CD4-positive, alpha-beta T cell treated with Interleukin-15 for 4 hours (primary cell): Measurements from ENCODE around the gene MFNG.

Experiments used
- DNase-seq: peaks from one replicate; pipeline ENCODE4 v3.0.0-alpha.2; 2020; ENCODE audit warnings: low spot score

Gene MFNG

DNA sequence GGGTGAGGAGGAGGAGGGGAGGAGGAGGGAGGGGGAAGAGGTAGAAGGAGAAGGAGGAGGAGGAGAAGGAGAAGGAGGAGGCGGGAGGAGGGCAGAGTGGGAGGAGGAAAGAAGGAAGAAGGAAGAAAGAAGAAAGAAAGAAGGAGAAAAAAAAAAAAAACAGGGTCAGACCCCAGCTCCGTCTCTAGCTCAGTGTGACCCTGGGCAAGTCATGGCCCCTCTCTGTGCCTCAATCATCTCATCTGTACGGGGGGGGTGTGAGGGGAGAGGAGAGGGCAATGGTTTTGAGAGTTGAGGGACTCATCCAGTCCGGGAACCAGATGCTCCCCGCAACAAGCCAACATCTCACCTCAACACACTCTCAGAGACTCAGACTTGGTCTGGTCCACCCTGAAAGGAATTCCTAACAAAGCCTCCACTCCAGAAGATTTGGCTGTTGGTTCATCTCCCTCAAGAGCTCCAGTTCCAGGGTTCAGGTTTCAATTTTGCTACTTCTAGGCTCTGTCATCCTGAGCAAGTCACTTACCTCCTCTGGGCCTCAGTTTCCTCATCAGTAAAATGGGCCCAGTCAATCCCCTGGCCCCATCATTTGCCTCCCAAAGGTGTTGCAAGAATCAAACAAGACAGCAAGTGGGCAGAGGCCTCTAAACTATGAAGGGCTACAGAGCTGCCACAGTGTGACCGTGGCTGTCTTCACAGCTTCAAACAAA is 25.4 kb upstream of the MFNG start:
- DNase-seq = no peak

DNA sequence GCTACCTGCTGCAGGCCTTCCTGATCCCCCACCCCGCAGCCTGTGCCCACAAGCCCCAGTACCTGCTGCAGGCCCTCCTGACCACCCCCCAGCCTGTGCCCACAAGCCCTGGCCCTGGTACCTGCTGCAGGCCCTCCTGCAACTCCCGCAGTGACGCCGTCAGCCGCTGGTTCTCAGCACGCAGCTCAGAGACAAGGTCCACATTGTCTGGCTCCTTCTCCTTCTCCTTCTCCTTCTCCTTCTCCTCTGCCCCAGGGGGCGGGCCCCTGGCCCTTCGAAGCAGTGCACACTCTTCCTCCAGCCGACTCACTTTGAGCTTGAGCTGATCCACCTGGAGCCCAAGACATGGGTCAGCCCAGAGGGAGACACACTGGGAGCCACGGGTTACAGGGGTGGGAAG is 23.9 kb upstream of the MFNG start:
- DNase-seq = no peak

DNA sequence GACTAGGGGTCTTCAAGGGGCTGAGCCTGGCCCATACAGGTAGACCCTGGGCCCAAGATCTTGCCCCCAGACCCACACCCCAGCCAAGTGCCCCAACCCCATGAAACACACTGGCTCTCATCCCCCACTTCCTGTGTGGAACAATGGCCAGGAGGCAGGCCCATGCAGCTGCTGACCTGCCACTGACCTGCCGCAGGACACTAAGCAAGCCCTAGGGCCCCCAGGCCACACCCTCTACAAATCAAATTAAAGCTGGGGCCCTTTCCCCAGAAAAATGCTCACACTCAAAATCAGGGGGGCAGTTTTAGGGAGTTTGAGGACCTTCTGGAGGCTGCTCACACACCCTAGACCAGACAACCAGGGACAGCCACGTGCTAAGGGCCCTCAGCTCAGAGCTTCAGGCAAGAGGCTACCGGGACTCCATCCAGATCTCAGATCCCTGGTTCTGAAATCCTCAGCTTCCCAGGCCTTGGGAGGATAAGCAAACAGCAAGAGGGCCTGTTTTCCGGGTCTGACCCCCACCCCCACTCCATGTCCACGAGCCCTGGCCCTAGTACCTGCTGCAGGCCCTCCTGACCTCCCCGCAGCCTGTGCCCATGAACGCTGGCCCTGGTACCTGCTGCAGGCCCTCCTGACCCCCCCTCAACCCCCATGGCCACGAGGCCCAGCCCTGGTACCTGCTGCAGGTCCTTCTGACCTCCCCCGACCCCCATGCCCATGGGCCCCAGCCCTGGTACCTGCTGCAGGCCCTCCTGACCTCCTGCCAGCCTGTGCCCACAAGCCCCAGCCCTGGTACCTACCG is 23.1 kb upstream of the MFNG start:
- no peak for DNase-seq

DNA sequence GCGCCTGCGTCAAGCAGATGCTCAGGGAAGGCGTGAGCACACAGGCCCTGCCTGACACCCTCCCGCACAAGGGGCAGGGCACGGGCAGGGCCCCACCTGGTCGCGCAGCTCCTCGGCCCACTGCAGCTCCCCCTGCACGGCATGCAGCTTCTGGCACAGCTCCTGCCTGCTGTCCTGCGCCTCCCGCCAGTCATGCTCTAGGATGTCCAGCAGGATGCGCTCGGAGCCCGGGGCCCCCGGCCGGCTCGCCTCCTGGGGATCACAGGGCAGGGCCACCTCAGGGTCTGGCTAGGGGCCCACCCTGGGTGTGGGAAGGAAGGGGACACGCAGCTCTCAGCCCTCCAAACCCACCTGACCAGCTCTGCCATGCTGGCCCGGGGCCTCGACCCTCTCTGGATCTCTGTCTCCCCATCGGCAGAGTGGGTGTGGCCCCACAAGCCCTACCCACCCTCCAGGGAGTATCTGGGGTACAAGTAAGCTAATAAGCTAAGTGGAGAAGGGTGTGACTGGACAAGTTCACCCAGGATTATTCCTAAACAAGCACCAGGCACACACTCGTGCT is 22.3 kb upstream of the MFNG start:
- no peak for DNase-seq

DNA sequence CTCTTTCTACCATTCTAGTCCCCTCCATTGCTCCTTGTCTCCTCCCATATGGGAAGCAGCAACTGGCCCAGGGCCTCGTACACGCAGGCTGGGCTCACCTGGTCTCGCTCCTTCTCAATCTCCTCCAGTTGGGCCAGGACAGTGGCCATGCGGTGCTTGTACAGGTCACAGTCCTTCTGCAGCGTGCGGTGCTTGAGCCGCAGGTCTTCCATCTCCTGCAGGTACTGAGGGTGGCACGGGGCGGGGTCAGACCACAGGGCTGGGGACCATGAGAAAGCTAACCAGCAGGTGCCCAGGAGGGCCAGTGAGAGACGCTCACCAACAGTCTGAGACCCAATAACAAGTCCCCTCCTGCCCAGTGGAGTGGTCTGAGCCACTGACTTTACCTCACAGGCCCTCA is 21.5 kb upstream of the MFNG start:
- DNase-seq = no peak

DNA sequence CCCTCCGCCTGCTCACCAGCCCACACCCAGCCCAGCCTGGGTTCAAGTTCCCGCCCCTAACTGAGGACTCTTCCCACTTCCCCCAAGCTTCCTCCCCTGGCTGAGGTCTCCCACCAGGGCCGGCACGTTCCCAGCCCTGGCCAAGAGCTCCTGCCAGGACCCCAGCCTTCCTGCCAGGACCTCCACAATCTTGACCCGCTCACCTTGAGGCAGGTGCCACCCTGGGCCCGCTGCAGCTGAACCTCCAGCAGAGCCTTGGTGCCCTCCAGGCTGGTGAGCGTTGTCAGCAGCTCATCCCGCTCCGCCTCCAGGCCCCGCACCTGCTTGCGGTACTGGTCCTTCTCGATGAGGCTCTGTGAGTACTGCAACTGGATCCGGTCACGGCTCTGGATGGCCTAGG is 19.8 kb upstream of the MFNG start:
- no peak for DNase-seq

DNA sequence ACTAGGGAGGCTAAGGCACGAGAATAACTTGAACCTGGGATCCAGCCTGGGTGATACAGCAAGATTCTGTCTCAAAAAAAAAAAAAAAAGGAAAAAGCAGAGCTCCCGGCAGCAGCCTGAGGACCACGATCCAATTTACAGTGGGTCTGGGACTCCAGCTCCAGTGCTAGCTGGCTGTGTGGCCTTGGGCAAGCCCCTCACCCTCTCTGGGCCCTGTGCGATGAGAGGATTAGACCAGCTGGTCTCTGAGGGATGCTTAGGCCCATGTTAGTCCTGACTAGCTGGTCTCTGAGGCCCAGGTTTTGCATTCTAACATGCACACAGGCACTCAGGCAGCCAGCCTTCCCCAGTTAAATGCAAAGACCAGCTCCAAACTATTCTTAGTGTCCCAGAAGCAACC is 19.4 kb upstream of the MFNG start:
- DNase-seq = no peak

DNA sequence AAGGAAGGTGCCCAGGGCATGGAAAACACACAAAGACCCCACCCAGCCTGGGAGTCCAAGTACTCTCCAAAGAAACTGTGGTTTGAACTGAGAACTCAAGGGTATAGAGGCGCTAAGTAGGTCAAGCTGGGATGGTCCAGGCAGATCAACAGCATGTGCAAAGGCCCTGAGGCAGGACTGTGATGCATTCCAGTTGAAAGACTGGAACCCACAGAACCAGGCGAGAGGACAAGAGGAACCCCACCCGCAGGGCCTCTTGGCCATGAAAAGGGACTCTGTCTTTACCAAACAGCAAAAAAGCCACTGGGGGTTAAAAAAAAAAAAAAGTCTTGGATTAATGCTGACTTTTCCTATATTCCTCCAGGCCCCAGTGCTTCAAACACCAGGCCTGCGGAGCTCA is 18.8 kb upstream of the MFNG start:
- DNase-seq = no peak

DNA sequence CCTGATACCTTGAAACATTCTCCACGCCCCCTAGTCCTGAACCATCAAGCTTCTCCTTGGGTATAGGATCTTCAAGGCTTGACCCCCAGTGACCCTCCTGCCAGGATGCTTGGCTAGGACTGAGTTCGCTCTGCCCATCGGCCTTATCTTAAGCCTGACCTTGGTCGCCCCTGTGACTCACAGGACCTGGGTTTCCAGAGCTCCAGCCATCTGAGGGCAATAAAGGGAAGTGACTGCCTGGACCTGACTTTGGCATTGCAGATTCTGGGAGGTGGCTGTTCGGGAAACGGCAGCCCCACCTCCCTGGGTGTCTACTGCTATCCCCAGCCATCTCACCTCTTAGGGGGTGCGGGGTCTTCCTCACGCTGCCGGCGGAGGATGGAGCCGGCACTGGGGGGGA is 17.7 kb upstream of the MFNG start:
- no peak for DNase-seq

DNA sequence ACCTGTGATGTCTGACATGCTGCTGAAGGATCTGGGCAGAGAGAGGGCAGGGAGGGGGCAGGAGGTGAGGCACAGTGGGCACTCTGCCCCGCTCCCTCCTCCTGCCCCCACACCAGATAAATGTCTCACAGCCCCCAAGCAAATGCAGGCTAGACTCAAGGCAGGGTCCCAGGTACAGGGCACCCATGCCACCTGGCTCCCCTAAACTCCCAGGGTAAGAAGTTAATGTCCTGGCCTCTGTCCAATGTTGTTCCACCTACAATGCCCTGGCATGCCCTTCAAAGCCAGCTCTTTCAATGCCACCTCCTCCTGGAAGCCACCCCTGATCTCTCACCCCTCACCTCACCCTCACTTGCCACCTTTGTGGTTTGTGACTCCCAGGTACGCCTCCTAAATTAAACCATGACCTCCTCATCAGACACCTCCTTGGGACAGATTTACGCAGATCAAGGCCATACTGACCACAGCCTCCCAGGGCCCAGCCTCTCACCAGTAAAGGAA is 17.0 kb upstream of the MFNG start:
- DNase-seq = no peak

DNA sequence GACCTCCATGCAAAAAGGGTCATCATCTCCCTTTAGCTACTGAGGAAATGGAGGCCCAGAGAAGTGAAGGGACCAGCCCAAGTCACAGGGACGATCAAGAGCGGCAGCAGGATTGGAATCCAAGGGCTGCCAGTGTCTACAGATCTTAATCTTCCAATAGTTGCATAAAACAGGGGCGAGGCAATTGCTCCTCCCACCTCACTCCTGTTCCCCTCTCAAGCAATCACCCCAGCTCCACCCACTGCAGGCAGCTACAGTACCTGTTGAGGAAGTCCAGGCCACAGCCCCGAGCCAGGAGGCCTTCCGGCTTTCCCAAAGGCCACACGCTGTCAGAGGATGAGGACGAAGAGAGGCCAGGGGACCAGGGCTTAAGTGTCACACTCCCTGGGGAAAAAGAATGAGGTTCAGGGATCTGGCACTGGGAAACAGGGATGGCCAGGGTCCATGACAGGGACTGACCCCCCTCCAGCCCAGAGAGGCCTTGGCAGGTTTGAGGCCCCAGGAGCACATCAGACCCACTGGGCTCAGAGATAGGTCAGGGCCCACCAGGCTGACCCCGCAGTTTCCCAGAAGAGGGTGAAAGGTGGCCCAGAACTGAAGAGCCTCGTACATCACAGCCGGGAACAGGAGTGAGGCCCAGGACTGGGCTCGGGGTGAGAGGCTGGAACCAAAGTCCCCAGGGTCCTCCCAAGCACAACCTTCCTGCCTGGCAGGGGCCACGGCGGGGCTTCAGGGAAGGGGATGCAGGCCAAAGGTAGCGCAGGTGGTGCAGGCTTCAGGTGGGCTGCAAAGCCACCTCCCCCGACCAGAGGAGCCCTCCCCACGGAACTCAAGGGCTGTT is 16.4 kb upstream of the MFNG start:
- DNase-seq = no peak

DNA sequence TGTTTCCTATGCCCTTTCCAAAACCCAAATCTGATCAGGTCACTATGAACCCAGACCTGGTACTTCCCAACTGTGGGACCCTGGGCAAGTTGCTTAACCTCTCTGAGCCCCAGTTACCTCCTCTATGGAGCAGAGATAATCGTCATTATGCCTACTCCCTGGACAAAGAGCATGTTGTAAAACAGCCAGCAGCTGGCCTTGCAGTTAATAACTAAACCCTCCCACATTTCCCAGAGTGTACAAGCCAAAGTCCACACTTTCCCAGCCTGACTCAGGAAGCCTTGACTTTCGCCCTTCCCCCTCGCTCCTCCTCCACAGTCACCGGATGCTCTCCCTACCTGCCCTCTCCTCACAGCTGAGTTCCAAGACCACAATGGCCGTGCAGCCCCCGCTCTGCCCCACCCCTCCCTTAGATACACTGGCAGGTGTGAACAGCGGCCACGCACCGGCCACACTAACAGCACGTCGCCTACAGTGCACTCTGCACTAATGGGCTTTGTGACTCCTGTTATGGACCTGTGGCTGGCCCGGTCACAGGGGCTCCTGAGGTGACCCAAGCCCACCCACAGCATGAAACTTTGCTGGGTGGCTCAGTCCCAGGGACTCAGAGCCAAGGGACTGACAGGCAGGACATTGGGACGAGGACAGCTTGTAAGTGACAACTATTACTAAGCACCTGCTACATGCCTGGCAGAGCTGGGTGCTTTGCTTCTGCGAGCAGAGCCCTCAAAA is 15.6 kb upstream of the MFNG start:
- no peak for DNase-seq

DNA sequence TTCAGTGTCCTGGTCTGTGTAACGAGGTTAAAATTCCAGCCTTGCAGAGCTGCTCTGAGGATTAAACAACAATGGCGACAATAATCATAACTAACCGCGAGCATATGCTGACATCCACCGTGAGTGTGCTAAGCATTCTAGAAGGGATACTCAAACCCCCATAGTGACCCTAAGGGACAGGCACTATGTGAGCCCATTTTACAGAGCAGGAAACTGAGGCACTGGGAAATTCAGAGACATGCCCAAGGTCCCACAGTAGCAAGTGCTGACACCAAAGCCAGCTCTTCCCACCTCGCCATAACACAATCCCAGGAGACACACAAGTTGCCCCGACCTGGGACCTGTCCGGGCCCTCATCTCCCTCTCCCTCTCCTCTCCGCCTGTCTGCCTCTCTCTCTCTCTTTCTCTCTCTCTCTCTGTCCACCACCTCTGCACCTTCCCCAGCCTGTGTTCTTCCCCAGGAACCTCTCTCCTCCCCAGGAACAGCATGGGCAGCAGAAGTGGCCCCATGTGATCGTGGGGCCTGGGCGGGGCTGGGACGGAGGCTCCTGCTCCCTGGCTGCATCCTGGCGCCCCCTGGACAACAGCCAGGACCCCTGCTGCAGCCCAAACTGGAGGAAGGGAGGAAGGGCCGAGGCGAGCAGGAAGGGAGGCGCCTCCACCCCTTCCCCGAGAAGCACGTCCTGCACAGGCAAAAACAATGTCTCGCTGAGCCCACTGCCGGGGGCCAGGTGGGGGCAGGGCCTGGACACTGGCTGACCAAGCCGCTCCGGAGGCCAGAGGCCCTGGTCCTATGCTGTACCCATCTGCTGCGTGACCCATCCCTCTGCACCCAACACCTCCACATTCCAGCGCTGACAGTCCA is 14.8 kb upstream of the MFNG start:
- DNase-seq = no peak

DNA sequence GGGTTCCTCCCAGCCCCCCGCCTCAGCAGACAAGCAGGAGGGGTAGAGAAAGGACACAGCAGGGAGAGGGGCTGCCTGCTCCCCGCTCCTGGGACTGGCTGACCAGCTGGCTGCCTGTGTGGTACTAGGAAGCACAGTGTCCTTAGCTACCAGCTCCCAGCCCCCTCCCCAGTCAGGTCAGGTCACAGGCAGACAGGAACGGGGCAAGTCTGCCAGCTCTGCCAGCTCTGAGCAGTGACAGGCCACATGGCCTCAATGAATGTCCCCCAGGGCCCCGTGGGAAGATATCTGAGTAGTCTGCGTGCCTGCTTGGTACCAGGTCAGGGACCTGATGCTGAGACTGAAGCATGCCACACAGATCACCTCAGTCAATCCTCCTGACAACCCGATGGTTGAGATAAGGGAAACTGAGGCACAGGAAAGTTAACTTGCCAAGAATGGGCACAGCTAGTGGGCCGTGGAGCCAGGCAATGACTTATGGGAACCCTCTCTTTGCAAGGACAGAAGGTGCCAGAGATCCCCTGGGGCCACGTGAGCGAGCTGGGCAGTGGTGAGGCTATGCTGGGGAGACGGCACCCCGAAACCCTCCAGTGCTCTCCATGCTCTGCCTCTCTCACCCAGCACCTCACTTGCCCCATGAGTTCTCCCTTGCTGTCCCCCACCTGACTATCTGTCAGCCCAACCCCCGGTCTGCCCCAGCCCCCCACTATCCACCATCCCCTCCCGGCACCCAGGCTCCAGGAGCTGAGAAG is 13.8 kb upstream of the MFNG start:
- no peak for DNase-seq

DNA sequence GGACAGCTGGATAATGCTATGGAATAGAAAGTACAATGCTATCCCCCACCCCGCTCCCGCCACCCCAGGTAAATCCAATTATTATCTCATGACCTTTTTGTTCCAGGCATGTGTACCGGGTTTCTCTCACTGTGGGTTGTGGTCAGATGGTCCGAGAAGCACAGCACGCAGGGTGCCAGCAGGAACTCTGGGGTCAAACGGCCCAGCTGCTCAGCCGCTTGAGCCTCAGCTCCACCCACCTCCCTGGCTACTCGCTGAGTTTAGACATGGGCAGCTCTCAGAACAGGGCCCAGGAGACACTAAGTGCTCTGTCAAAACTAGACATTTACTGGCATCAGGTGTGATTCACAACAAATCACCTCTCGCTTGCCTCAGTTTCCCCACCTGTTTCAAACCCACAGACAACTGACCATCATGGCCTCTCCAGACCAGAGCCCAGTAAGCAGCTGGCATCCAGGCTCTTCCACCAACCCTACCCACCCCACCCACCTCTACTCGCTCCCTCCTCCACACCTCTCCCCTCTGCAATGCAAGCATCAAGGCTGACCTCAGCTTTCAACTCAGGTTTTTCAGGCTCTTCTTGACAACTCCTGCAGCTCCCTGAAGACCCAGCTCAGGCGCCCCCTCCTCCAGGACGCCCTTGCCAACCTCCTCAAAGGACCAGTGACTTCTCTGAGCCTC is 13.0 kb upstream of the MFNG start:
- DNase-seq = no peak

DNA sequence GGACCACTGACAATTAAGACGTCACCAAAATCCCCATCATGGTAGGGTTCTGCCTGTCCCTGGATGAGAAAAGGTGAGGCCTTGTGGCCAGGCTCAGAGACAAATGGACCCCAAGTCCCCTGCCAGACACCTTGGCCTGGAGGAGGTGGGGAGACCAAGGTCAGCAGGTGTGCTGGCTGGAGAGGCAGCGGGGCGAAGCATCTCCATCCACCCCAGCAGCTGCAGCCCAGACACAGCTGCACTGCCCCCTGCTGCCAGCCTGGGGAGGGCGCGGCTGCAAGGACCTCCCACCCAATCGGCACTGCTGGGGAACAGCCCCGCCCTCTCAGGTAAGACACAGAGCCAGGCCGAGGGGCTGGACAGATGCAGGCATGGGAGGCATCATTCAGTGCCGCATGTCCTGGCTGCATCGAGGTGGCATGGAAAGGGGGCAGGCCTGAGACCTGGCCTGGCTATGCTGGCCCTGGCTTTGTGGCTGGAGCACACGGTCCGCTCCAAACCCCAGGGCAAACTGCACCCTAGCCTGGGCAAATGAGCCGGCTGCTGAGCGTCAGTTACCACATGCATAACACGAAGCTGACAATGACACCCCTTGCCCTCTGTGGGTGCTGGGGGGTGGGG is 12.2 kb upstream of the MFNG start:
- DNase-seq = peak; percentile 69

DNA sequence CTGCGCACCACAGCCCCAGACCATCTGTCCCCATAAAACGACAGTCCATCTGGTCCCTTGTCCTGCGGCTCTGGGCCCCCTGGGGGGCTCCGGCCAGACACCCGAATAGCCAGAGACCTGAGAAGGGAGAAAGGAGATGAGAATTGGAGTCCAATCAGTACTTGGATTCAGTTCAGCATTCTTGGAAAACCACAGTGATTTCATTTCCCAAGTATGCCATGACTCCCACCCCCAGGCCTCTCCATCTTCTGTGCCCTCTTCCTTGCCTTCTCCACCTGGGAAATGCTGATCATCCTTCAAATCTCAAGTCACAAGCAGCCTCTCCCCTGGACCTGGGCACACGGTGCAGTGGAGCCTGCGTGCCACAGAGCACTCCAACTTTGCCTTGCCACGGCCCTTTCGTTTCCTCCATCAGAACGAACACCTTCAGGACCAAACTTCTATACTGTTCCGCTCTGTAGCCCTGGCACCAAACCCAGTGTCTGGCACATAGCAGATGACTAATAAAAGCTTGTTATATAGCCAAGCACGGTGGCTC is 10.9 kb upstream of the MFNG start:
- DNase-seq = no peak

DNA sequence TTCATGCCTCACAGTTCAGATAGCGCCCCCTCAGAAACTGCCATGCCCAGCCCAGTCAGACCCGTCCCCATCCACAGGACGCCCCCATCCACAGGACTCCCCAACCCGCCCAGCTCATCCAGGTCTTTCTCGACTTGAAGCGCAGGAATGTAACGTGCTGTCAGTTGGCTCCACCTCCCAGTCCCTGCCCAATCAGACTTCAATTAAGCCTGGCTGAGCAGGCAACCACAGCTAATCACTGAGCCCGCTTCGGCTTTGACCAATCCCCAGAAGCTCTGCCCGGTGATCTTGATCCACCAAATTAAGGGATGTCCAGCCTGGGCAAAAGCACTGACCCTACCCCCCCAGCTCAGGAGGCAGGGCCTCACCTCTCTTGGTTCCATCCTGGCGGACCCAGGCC is 10.5 kb upstream of the MFNG start:
- no peak for DNase-seq

DNA sequence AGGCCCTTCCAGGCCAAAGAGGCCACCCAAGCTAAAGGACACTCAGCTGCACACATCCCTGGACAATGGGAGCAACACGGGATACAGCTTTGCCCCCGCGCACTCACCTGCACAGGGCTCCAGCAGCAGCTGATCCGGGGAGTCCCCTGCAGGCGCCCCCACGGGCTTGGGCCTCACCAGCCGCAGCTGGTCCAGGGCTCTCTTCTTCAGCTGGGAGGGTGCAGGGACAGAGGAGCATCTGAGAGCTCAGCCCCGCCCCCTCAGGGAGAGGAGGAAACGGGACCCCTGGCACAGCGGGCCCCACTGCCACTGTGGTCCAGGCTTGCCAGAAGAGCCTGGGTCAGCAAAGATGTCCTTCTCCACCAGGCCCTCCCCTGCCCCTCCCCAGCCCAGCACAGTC is 7.8 kb upstream of the MFNG start:
- no peak for DNase-seq
